Mesenchymal stem cell (in vitro differentiated cells and primary cell): ENCODE results near the gene MBNL2.
A peak's percentile ranks its signal among the peaks of the same experiment; 100 is the strongest.

Experiments
- DNase-seq: peaks from one replicate; pipeline ENCODE4 v3.0.0-alpha.2; 2013
- H2AFZ ChIP-seq: one replicate; pipeline ENCODE4 v1.6.1; 2013; ENCODE audit warnings: low read depth, mild to moderate bottlenecking, control low read depth, inconsistent platforms, low read length, moderate library complexity
- H2AK5ac ChIP-seq: 2 replicates; pipeline ENCODE4 v1.6.1; 2013; ENCODE audit warnings: low read length, moderate library complexity, mild to moderate bottlenecking, inconsistent platforms; ENCODE audit not compliant: severe bottlenecking
- H2BK120ac ChIP-seq: one replicate; pipeline ENCODE4 v1.6.1; 2013; ENCODE audit warnings: low read depth, mild to moderate bottlenecking, inconsistent platforms, low read length, moderate library complexity
- H2BK12ac ChIP-seq, 2 experiments: one replicate each; pipeline ENCODE4 v1.6.1; 2013; ENCODE audit warnings: inconsistent platforms in 2 of 2, low read length in 2 of 2, mild to moderate bottlenecking in 2 of 2, moderate library complexity in 2 of 2, control low read depth in 1 of 2
- H2BK15ac ChIP-seq: one replicate; pipeline ENCODE4 v1.6.1; 2013; ENCODE audit warnings: mild to moderate bottlenecking, low read depth, inconsistent platforms; ENCODE audit not compliant: poor library complexity, severe bottlenecking
- H2BK5ac ChIP-seq: 2 replicates; pipeline ENCODE4 v1.6.1; 2013; ENCODE audit warnings: low read depth, mild to moderate bottlenecking, low read length, control low read depth, inconsistent platforms; ENCODE audit not compliant: poor library complexity, severe bottlenecking
- H3K14ac ChIP-seq, 2 experiments: one replicate each; pipeline ENCODE4 v1.6.1; 2013; ENCODE audit warnings: inconsistent platforms in 2 of 2, low read length in 2 of 2, control low read depth in 1 of 2, mild to moderate bottlenecking in 1 of 2, moderate library complexity in 1 of 2
- H3K18ac ChIP-seq, 2 experiments: one replicate each; pipeline ENCODE4 v1.6.1; 2013; ENCODE audit warnings: inconsistent platforms in 2 of 2, low read length in 2 of 2, control low read depth in 1 of 2, low read depth in 1 of 2, mild to moderate bottlenecking in 1 of 2
- H3K23ac ChIP-seq, 2 experiments: one replicate each; pipeline ENCODE4 v1.6.1; 2013; ENCODE audit warnings: inconsistent platforms in 2 of 2, low read length in 2 of 2, mild to moderate bottlenecking in 2 of 2, moderate library complexity in 2 of 2, control low read depth in 1 of 2
- H3K27ac ChIP-seq: 2 replicates; pipeline ENCODE4 v1.5.1; 2013; ENCODE audit warnings: mild to moderate bottlenecking, moderate library complexity, low read length, control low read depth, inconsistent platforms; ENCODE audit not compliant: poor library complexity, severe bottlenecking
- H3K27me3 ChIP-seq, 2 experiments: 2 replicates each; pipeline versions ENCODE4 v1.6.1 to v1.7.0; 2013; ENCODE audit warnings: low read length in 2 of 2, mild to moderate bottlenecking in 2 of 2, moderate library complexity in 2 of 2, control low read depth in 1 of 2, inconsistent platforms in 1 of 2; ENCODE audit not compliant: control insufficient read depth in 1 of 2, insufficient read depth in 1 of 2
- H3K36me3 ChIP-seq, 2 experiments: 2 replicates each; pipeline versions ENCODE4 v1.6.1 to v1.7.0; 2013; ENCODE audit warnings: low read length in 2 of 2, control low read depth in 1 of 2, inconsistent platforms in 1 of 2, low read depth in 1 of 2, mild to moderate bottlenecking in 1 of 2; ENCODE audit not compliant: insufficient read depth in 2 of 2, control insufficient read depth in 1 of 2
- H3K4ac ChIP-seq, 2 experiments: one replicate each; pipeline ENCODE4 v1.6.1; 2013; ENCODE audit warnings: inconsistent platforms in 2 of 2, low read length in 2 of 2, mild to moderate bottlenecking in 2 of 2, moderate library complexity in 2 of 2, control low read depth in 1 of 2, low read depth in 1 of 2
- H3K4me1 ChIP-seq: 2 replicates; pipeline ENCODE4 v1.6.1; 2013; ENCODE audit warnings: low read depth, low read length, control low read depth; ENCODE audit not compliant: control insufficient read depth, insufficient read depth
- H3K4me2 ChIP-seq: 2 replicates; pipeline ENCODE4 v1.6.1; 2013; ENCODE audit warnings: low read length, mild to moderate bottlenecking, inconsistent platforms; ENCODE audit not compliant: poor library complexity, severe bottlenecking
- H3K4me3 ChIP-seq, 2 experiments: 2 replicates each; pipeline versions ENCODE4 v1.5.1 to v1.7.0; 2013; ENCODE audit warnings: low read length in 2 of 2, mild to moderate bottlenecking in 2 of 2, control low read depth in 1 of 2, low read depth in 1 of 2; ENCODE audit not compliant: insufficient read depth in 1 of 2
- H3K79me1 ChIP-seq: replicated peaks from 2 replicates; pipeline ENCODE4 v1.6.1; 2013; ENCODE audit warnings: mild to moderate bottlenecking, control low read depth, low read length, inconsistent platforms; ENCODE audit not compliant: poor library complexity, severe bottlenecking
- H3K9ac ChIP-seq: 2 replicates; pipeline ENCODE4 v1.7.0; 2013; ENCODE audit warnings: mild to moderate bottlenecking, low read length, moderate library complexity
- H3K9me3 ChIP-seq: 2 replicates; pipeline ENCODE4 v1.7.0; 2013; ENCODE audit warnings: mild to moderate bottlenecking, low read length; ENCODE audit not compliant: control insufficient read depth
- H4K8ac ChIP-seq: one replicate; pipeline ENCODE4 v1.6.1; 2013; ENCODE audit warnings: inconsistent platforms, mild to moderate bottlenecking, low read length, moderate library complexity
- H4K91ac ChIP-seq: one replicate; pipeline ENCODE4 v1.6.1; 2013; ENCODE audit warnings: mild to moderate bottlenecking, low read length, inconsistent platforms
- WGBS: methylation state at CpG from one replicate; pipeline ENCODE4 v1.1.7; 2013; ENCODE audit warnings: mixed read lengths; 5-methylcytosine and 5-hydroxymethylcytosine counted together

The MBNL2 gene

GRCh38 chr13:97310809-97311436, 88.8 kb downstream of the MBNL2 start:
- Histone ChIP-seq H3K9me3 (no peaks in the 10 kb centered on the region), H2BK12ac (no peak overlapping the region), H2BK120ac (no peak overlapping the region), H3K36me3 (no peaks in the 10 kb centered on the region), H2BK5ac (no peak overlapping the region), H3K27ac (no peak overlapping the region), H2BK15ac (no peak overlapping the region), H4K91ac (no peak overlapping the region), H2AFZ (no peak overlapping the region), H3K4ac (no peak overlapping the region), H3K9ac (no peak overlapping the region), H3K18ac (no peak overlapping the region), H3K14ac (no peak overlapping the region), H4K8ac (no peak overlapping the region), H3K27me3 (no peaks in the 10 kb centered on the region), H2AK5ac (no peak overlapping the region), H3K4me3 (no peak overlapping the region), H3K4me1 (peaks cover 6% of the 10 kb centered on the region), H3K4me2 (no peak overlapping the region), H3K79me1 (peaks cover 23% of the 10 kb centered on the region), H3K23ac (no peak overlapping the region)
- WGBS, result 100% methylated on average over 2 of the region's 6 CpGs
- DNase-seq, result no peak

- Histone ChIP-seq H2AK5ac (no peak overlapping the region), H3K4me1 (peaks cover 5% of the 10 kb centered on the region), H2AFZ (no peak overlapping the region), H3K4ac (no peak overlapping the region), H3K14ac (no peak overlapping the region), H2BK120ac (no peak overlapping the region), H3K18ac (no peak overlapping the region), H2BK5ac (no peak overlapping the region), H3K27me3 (no peaks in the 10 kb centered on the region), H3K4me2 (no peak overlapping the region), H2BK12ac (no peak overlapping the region), H3K79me1 (peaks cover 33% of the 10 kb centered on the region), H3K36me3 (peaks cover 0 to 8% of the 10 kb centered on the region in 2 experiments), H2BK15ac (no peak overlapping the region), H4K91ac (no peak overlapping the region), H4K8ac (no peak overlapping the region), H3K23ac (no peak overlapping the region), H3K9ac (no peak overlapping the region), H3K4me3 (no peak overlapping the region), H3K9me3 (no peaks in the 10 kb centered on the region), H3K27ac (no peak overlapping the region)
- WGBS, result 100% methylated on average over 1 of the region's 3 CpGs
- no peak for DNase-seq
Measured at GRCh38 chr13:97311956-97312355, 89.8 kb downstream of the MBNL2 start.

GRCh38 chr13:97313551-97314260, 91.6 kb downstream of the MBNL2 start:
- no peak overlapping the region for H4K8ac ChIP-seq
- no peak overlapping the region for H4K91ac ChIP-seq
- H3K18ac ChIP-seq, result no peak overlapping the region
- H3K27me3 ChIP-seq, result no peaks in the 10 kb centered on the region
- H3K9me3 ChIP-seq, result no peaks in the 10 kb centered on the region
- no peak overlapping the region for H2AK5ac ChIP-seq
- no peak overlapping the region for H3K4ac ChIP-seq
- no peak overlapping the region for H3K27ac ChIP-seq
- H3K36me3 ChIP-seq, result peaks cover 0 to 10% of the 10 kb centered on the region in 2 experiments
- DNase-seq, result no peak
- H3K4me1 ChIP-seq, result peaks cover 3% of the 10 kb centered on the region
- H3K23ac ChIP-seq, result no peak overlapping the region
- no peak overlapping the region for H2AFZ ChIP-seq
- no peak overlapping the region for H2BK15ac ChIP-seq
- no peak overlapping the region for H2BK5ac ChIP-seq
- no peak overlapping the region for H3K14ac ChIP-seq
- H3K4me2 ChIP-seq, result no peak overlapping the region
- no peak overlapping the region for H3K9ac ChIP-seq
- no peak overlapping the region for H2BK12ac ChIP-seq
- no peak overlapping the region for H3K4me3 ChIP-seq
- no peak overlapping the region for H2BK120ac ChIP-seq
- H3K79me1 ChIP-seq, result peaks cover 43% of the 10 kb centered on the region

GRCh38 chr13:97316390-97316789, 94.3 kb downstream of the MBNL2 start:
- Histone ChIP-seq H3K18ac (peak overlapping the region in 1 of 2 experiments; percentile 28), H4K8ac (no peak overlapping the region), H3K4me1 (peaks cover 6% of the 10 kb centered on the region), H2BK15ac (no peak overlapping the region), H3K36me3 (peaks cover 0 to 15% of the 10 kb centered on the region in 2 experiments), H3K27me3 (no peaks in the 10 kb centered on the region), H3K9me3 (no peaks in the 10 kb centered on the region), H3K23ac (peak overlapping the region in 1 of 2 experiments; percentile 6), H2AFZ (no peak overlapping the region), H3K14ac (no peak overlapping the region), H2AK5ac (no peak overlapping the region), H3K4me3 (no peak overlapping the region), H3K79me1 (peaks cover 48% of the 10 kb centered on the region), H4K91ac (no peak overlapping the region), H2BK120ac (no peak overlapping the region), H3K27ac (no peak overlapping the region), H2BK12ac (no peak overlapping the region), H3K9ac (no peak overlapping the region), H2BK5ac (no peak overlapping the region), H3K4ac (no peak overlapping the region), H3K4me2 (no peak overlapping the region)
- DNase-seq, result no peak
- 100% methylated on average over 2 of the region's 2 CpGs for WGBS
